K562 (cell line): ENCODE measurements around the gene LMNTD2. TPM values are rescaled to one million over a fixed set of nuclear protein-coding genes. Genes with fewer than 3 reads are reported as not detected.

Source experiments
- ARHGAP35 ChIP-seq: fragments of 450-650 bp; IDR thresholded peaks from 2 replicates; pipeline ENCODE4 v1.6.1; 2018; ENCODE audit not compliant: partially characterized antibody
- ID3 ChIP-seq, 2 experiments: fragments of 250-450 bp in 1 of 2; fragments of 450-650 bp in 1 of 2; sonication (Bioruptor Pico) in 1 of 2; IDR thresholded peaks; 2 replicates each; pipeline versions ENCODE4 v1.6.1 to v1.8.0; 2016 to 2021; ENCODE audit warnings: mild to moderate bottlenecking in 2 of 2, moderate library complexity in 2 of 2, missing compliant biosample characterization in 1 of 2, missing genetic modification characterization in 1 of 2
- PTTG1 ChIP-seq: fragments of 450-650 bp; IDR thresholded peaks from 2 replicates; pipeline ENCODE4 v1.6.1; 2016; ENCODE audit warnings: low read depth, mild to moderate bottlenecking, missing genetic modification characterization, missing compliant biosample characterization
- RFX1 ChIP-seq: fragments of 450-650 bp; IDR thresholded peaks from 2 replicates; pipeline ENCODE4 v1.6.1; 2016; ENCODE audit warnings: mild to moderate bottlenecking, moderate library complexity
- TAF1 ChIP-seq: IDR thresholded peaks from 2 replicates; pipeline ENCODE4 v1.6.1; 2011; ENCODE audit warnings: mild to moderate bottlenecking, low read length, moderate library complexity; ENCODE audit not compliant: insufficient read depth, control insufficient read depth, severe bottlenecking; ENCODE audit errors: extremely low read depth
- ZEB2 ChIP-seq: fragments of 450-650 bp; IDR thresholded peaks from 2 replicates; pipeline ENCODE4 v1.6.1; 2016
- ZNF224 ChIP-seq: sonication (generic); formaldehyde crosslinking; IDR thresholded peaks from 2 replicates; pipeline ENCODE4 v1.8.0; 2022; ENCODE audit warnings: mild to moderate bottlenecking, missing genetic modification reagents
- ZNF318 ChIP-seq, 2 experiments: fragments of 450-650 bp; IDR thresholded peaks; 2 replicates each; pipeline ENCODE4 v1.6.1; 2016; ENCODE audit warnings: mild to moderate bottlenecking in 2 of 2, borderline replicate concordance in 1 of 2, low read depth in 1 of 2, moderate library complexity in 1 of 2
- ZNF407 ChIP-seq: fragments of 450-650 bp; IDR thresholded peaks from 2 replicates; pipeline ENCODE4 v1.6.1; 2016; ENCODE audit warnings: low read depth
- ZNF778 ChIP-seq: fragments of 450-650 bp; formaldehyde crosslinking; IDR thresholded peaks from 2 replicates; pipeline ENCODE4 v1.4.0; 2020; ENCODE audit warnings: mild to moderate bottlenecking, moderate library complexity
- polyA plus RNA-seq, 8 experiments: library from polyadenylated mRNA; depleted of rRNA in 4 of 8; stranded (reverse) in 5 of 8; unstranded in 3 of 8; fragments of >200 nt; fragmentation: Nextera tagmentation in 2 of 8; fragmentation: Illumina TruSeq in 1 of 8; extraction: Ambion mirVana in 2 of 8; extraction: Trizol in 1 of 8; gene quantifications; 2 replicates each; pipeline versions ENCODE4 v1.2.1 to v1.2.3, GENCODE V29; 2011 to 2014; ENCODE audit warnings: inconsistent platforms in 1 of 8, missing spikeins in 1 of 8
- total RNA-seq, 7 experiments: library from RNA; depleted of rRNA in 6 of 7; stranded (reverse); fragments of >200 nt in 6 of 7; fragmentation: Illumina TruSeq in 2 of 7; extraction: Trizol in 2 of 7; gene quantifications; 2 replicates each; pipeline versions ENCODE4 v1.2.1 to v1.2.3, GENCODE V29; 2011 to 2021; ENCODE audit warnings: low replicate concordance in 1 of 7

LMNTD2 gene
- total and polyA plus RNA-seq, 9 of the 15 experiments (the other 6 are each of a cell fraction or from before 2014, with no cell fraction given): 0.48 to 4.2 (median 1.5) TPM; not detected in 3

- TF ChIP-seq ZNF318 (IDR thresholded peaks at IDR 0.05; ENCODE audit: borderline replicate concordance in 1 of 2, low read depth in 1 of 2) (no peak), TAF1 (no peak), ZNF407 (no peak), ID3 (CRISPR knock-in tag; IDR thresholded peaks at IDR 0.05) (no peak), ID3 (tag; IDR thresholded peaks at IDR 0.05) (no peak), ZNF778 (CRISPR knock-in tag) (no peak), ZEB2 (no peak), RFX1 (no peak), ARHGAP35 (no peak), ZNF224 (CRISPR knock-in tag) (no peak), PTTG1 (tag) (no peak)
Observed at GRCh38 chr11:575313-575995, 14.9 kb upstream of the LMNTD2 start (continued).
